GM19467 (cell line): ENCODE measurements around the gene SEPTIN10.
"Not testable (repeated sequence)": the region's sequence is repeated elsewhere in the genome, so short reads cannot be mapped to it uniquely, and the experiment has no call there.

ENCODE experiments used
- ATAC-seq: cut with Tn5 transposase; IDR thresholded peaks from one replicate; pipeline ENCODE4 v1.9.1; 2021; ENCODE audit warnings: mild to moderate bottlenecking, moderate library complexity; ENCODE audit not compliant: unreplicated experiment

Gene SEPTIN10

DNA sequence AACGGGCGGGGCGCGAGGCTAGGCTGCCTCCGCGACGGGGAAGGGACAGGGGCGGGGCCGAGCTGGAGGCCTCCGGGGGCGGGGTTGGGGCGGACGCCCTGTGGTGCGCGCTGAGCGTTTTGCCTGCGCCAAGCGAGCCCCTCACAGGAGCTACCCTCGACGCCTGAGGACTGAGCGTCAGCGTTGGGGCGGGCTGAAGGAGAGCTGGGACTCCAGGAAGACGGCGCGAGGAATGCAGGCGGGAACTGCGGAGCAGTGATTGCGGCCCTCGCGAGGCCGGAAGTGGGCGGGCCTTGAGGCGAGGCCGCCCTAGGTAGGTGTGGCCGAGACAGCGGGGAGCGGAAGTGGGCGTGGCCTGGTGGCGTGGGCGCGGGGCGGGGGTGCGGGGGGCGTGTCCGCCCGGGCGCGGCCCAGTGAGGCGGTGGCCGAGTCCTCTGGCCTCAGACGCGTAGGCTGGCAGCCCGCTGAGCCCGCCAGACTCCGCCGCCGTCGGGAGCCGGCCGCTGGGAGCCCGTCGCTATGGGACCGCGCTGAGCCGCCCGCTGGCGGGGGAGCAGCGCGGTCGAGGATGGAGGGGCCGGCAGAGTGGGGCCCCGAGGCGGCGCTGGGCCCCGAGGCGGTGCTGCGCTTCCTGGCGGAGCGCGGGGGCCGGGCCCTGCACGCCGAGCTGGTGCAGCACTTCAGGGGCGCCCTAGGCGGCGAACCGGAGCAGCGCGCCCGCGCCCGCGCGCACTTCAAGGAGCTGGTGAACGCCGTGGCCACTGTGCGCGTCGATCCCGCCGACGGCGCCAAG lies at the start of gene SEPTIN10, which contains the start of gene SOWAHC:
TSS of gene SEPTIN10 (minus strand) at position 45 of the 793 bp plus-strand sequence. CDS start 139 bp downstream, outside the sequence.
TSS of gene SOWAHC (plus strand) at position 443 of the 793 bp plus-strand sequence. CDS start at position 569, 126 bp downstream.
- peak; percentile 75 for ATAC-seq

DNA sequence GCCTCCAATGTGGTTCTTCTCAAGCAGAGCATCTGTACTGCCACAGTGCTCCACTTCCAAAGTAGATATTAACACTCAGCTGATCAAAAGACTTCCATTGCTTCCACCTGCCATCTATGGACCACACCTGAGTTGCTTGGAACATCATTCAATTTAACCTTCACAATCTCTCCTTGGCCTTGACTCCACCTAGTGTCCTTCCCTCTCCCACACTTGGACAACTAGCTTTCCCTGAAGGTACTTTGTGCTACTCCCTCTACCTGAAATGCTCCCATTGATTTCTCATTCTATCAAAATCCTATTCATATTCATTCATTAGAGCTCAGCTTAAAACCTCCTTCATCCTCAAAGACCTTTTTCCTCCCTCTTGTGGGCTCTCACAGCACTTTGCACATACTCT lies 49.1 kb upstream of the SEPTIN10 start:
- ATAC-seq, result no peak

DNA sequence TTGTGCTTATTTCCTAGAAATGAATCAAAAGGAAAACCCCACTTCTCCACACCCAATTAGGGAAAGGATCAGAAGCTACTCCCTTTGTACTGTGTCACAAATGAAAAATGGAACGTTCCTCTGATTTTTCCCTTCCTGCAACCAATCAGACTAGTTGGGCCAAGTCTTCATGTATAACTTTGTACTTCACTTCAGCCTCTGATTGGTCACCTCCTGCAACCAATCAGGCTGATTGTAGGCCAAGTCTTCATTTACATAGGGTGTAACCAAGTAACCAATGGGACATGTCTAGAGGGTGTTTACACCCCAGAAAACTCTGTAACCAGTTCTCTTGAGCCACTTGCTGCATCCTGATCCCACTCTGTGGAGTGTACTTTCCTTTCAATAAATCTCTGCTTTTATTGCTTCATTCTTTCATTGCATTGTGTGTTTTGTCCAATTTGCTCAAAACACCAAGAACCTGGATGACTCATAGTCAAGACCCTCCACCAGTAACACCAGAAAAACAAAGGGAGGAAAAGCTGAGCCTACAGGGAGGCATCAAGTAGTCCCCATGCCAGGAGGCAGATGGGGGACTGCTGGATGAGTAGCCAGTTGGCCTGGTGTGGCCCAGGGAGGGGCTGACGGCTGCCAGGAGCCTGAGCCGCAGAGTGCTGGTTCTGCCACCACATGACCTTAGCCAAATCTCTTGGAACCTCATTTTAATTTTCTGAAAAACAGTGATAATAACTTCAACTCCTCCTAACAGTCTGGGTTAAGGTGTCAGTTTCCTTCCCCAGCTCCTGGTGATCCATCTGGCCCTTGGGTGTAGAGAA lies 46.5 kb upstream of the SEPTIN10 start:
- ATAC-seq, result no peak

DNA sequence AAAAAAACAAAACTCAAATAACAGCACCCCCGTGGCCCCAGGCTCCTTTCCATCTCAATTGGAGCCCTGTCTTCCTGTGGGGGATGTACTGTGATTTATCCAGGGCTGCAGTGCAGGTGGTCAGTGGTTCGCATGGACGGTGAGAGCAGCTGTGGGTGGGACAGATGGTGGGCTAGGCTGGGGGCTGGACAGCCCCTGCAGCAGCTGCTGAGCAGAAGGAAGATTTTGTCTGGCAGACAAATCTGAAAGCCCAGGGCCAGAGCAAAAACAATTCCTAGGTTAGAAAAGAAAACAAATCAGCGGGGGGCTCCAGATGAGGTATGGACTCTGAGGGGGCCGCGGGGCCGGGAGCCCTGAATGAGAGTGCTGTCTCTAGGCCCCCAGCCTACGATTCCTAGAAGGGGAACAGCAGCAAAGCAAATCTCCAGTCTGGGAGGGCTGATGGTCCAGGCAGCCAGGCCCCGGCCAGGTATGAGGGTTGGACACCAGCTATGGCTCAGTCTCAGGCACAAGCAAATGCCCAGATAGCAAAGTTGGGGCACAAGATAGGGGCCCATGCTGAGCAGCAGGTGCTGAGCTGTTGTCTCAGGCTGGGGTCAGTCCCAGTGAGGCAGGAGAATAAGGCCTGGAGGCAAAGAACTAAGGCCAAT lies 45.8 kb upstream of the SEPTIN10 start:
- no peak for ATAC-seq

DNA sequence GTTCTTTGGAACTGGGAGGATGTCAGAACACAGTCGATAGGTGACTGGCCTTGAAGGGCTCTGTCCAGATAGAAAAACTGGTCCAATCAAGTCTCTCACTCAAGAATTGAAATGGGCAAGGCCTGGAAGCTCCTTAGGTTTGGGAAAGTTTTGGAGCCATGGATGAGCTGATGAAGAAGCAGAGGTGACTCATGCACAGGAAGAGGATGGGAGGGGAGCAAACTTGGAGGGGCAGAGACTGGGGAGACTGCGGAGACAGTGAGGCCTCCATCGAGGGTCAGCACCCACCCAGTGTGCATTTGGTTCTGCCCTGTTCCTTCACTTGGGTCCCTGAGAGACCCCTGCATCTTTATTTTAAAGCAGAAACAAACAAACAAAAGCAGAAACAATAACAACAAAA lies 41.5 kb upstream of the SEPTIN10 start:
- ATAC-seq, result no peak

DNA sequence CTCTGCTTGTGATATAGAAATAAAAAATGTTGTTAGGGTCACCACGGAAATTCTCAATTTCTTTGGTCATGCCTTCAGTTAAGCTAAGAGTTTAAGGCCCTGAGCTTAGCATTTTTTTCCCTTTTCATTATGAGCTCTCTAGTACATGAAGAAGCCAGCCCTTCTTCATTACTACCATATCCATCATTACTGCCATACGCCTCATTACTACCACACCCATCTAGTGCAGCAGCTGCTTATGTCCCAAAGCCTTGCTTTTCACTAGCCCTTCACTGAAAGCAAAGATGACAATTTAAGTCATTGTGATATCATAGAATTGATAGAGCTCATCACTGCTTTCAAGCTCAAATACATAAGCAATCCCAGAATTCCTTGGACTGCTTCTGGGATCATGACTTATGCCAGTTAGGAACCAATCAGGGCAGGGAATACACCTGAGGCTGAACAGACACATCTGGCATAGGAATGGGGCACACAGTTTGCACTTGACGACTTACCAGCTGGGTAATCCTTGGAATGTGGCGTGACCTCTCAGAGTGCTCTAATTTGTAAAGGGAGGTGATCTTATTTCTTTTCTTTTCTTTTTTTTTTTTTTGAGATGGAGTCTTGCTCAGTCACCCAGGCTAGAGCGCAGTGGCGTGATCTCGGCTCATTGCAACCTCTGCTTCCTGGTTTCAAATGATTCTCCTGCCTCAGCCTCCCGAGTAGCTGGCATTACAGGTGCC lies 40.7 kb upstream of the SEPTIN10 start:
- ATAC-seq, result no peak

DNA sequence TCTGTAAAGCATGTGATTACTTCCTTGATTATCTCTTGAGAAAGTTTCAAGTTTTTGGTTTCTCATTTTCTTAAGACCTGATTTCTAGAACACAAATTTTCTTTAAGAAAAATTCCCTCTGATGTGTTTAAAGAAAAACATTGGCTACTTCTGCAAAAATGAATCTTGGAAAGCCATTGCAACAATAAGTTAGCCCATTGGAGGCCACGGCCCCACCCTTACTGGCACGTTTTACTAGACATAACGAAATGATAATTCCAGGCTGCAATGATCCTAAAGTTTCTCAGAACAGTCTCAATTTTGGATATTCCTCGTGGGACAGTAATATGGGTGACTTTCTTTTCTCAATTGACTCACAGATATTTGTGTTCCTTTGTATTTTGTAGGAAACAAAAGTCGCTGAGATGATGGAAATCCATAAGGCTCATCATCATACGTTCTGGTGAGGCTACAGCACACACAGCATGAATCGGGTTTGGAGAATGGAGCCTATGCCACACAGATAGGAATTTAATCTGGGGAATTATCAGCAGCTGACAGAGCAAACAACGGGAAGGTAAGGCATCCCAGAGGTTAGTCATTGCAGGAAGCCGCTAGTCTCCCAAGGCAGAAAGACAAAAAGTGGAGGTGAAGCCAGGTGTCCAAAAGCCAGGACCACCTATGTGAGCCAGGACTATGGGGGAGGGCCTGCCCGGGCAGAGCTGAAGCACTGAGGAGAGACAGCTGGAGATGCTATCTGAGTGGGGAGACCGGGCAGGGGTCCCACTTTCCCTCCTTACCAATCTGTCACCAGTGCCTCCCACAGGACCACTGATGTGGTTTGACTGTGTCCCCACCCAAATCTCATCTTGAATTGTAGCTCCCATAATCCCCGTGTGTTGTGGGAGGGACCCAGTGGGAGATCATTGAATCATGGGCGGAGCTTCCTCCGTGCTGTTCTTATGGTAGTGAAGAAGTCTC lies 36.2 kb upstream of the SEPTIN10 start:
- ATAC-seq, result no peak

DNA sequence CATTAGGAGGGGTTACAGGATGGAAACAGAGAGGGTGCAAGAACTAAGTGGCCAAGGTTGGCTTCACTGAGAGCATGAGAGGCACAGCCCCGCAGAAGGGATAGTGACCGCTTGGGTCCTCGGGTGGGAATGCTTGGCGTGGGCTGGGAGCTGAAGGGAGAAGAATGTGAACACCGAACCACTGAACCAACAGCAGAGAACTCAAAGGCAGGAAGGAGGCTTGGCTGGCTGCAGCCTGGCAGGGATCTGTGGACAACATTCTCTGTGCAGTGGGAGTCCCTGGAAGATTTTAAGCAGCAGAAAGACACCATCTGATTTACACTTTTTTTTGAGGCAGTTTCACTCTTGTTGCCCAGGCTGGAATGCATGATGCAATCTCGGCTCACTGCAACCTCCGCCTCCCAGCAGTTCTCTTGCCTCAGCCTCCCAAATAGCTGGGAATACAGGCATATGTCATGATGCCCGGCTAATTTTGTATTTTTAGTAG lies 34.3 kb upstream of the SEPTIN10 start:
- no peak for ATAC-seq

DNA sequence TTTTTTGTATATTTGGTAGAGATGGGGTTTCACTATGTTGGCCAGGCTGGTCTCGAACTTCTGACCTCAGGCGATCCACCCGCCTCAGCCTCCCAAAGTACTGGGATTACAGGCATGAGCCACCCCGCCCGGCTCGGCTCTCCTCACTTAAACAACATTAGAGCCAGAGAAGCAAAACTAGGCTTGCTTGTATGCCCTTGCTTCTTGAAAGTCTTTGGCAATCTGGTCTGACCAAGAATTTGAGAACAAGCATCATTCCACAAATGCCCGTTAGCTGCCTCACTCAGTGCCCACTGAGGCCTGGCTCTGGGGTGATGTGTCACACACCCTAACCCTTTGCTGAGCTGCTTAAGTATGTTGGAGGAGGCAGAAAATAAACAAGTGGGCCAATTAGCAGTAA lies 33.9 kb upstream of the SEPTIN10 start:
- ATAC-seq, result no peak

DNA sequence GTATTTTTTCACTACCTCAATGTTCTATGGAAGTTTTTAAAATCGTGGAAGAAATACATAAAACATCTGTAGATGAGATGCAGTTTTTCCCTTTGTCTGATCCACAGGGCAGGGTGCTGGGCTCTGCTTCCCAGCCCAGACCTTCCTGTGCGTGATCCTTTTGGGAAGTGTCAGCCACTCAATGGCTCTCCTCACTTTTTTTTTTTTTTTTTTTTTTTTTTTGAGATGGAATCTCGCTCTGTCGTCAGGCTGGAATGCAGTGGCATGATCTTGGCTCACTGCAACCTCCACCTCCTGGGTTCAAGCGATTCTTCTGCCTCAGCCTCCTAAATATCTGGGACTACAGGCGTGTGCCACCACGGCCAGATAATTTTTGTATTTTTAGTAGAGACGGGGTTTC lies 33.2 kb upstream of the SEPTIN10 start:
- no peak for ATAC-seq

DNA sequence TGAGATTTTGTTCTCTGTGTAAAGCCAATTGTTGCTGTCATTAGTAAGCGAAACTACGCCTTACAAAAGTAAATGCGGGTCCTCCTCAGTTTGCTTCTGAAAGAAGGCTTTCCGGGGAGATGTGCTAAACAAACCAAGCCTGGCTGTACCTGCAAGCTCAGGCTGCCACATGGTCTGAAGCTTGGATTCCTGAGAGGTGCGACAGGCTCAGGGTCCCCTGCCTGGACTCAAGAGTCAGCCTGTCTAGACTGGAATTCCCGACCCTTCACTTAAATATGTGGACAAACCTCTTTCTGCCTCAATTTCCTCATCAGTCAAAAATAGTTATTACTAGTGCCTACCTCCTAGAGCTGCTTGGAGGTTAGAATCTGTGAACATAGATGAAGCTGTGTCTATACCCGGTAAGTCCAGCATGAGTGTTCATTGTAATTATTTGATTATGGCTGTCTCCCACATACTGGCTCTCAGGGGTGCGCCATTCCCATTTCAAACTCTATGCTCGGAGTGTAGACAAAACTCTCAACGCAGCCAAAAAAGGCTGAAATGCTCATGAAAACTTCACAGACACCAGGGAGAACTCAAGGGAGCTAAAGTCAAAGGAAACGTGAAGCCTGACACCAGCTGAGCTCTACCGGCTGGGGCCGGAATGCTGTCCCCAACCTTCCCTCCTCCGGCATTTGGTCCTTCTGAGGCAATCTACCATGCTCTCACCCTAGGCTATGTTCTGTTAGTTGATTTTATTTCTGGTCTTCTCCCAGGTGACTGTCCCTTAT lies 31.8 kb upstream of the SEPTIN10 start:
- ATAC-seq, result no peak

DNA sequence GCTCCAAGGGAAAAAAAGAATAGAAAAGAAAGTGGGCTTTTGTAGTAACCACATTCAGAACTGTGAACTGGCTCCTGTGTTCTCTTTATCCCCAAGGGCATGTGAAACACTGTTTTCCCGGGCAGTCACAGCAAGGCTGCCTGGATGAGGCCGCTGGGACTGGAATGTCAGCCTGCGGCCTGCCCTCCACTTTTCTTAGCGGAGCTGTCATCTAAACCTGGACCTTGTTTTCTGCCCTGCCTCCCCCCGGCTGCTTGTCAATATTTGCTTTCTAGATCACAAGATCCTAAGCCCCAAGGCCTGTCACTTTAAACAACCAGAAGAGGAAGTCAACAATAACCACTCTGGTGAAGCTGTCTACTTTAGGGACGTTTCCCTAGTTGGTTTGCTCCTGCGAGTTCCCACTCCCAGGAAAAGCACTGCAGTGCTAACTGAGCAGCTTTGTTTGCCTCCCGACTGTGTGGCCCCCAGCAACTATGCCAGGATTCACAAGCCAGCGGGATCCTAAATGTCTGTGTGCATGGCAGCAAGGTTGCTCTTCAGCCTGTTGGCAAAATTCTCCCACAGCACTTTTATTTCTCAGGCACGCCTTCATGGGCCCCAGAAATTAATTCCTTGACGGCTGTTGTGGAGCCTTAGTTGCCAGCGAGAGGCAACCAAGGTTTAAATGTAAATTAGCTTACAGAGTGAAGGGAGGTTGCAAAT lies 31.0 kb upstream of the SEPTIN10 start:
- no peak for ATAC-seq

DNA sequence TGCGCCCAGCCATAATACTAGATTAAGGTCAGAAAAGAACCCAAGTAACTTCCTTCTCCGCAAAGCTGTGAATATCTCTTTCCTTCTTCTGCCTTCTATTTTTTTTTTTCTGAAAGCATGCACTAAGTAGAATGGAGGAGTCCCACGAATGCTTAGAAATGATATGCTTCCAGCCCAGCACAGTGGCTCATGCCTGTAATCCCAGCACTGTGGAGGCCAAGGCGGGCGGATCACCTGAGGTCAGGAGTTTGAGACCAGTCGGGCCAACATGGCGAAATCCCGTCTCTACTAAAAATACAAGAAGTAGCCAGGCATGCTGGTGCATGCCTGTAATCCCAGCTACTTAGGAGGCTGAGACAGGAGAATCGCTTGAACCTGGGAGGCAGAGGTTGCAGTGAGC lies 26.2 kb upstream of the SEPTIN10 start:
- ATAC-seq, result not testable (repeated sequence)

DNA sequence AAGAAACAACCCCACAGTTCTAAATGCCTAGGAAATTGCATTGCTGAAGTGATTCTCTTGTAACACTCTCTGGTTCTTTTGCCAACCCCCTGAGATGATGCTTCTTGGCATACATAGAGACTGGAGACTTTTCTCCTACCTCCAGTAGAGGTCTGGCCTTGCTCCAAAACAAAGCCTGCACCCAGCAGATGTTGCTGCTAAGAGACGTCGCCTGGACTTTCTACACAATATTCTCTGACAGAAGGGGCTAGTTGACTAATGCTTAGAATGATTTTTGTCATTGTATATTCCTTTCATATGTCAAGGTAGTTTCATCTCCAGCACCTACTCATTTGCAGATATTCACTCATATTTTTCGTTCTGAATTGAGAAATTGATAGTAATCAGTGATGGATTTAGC lies 25.0 kb upstream of the SEPTIN10 start:
- ATAC-seq, result peak; percentile 30

DNA sequence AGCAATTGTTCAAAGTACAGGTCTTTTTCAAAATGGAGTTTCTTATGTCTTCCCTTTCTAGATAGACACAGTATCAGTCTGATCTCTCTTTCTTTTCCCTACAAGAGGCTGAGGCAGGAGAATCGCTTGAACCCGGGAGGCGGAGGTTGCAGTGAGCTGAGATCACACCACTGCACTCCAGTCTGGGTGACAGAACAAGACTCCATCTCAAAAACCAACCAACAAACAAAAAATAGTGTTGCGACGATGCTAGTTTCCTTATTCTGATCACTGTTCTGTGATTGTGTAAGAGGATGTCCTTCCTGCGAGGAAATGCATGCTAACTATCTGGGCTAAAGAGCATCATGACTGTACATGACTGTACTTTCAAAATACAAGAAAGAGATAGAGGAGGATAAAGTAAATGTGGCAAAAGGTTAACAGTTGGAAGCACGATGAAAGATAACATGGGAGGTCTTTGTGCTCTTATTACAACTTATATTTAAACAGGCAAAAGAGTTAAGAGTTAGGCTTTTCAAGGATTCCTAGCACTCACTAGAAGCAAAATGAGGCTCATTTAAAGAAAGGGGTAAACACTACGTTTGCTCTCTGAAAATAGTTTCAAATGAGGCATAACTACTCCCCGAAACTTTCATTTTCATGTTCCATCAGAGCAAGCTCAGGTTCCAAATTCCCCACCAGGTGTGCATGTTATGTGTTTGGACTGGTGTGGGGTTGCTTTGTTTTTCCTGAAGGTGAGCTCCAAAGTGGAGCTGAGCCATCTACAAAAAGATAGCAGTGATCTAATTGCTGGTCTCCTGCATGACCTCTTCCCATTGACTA lies 24.2 kb upstream of the SEPTIN10 start:
- ATAC-seq, result peak; percentile 66

DNA sequence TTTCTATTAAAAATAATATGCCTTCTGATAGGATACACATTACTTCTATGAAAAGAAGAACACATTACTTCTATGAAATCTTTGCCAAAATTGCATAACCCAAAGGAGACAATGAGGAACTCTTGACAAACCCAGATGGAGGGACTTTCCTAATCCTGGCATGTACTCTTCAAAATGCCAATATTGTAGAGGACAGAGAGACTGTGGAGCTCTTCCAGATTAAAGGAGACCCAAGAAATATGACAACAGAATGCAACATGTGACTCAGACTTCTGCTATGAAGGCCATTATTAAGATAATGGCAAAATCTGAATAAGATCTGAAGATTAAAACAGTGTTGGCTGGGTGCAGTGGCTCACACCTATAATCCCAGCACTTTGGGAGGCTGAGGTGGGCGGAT lies 22.6 kb upstream of the SEPTIN10 start:
- no peak for ATAC-seq
